ENCODE measurements around the gene CATSPER1. TPM values are rescaled to one million over a fixed set of nuclear protein-coding genes. Genes with fewer than 3 reads are reported as not detected.

The CATSPER1 gene
- total RNA-seq, 2 donors from 2014 or later, result not detected

DNA sequence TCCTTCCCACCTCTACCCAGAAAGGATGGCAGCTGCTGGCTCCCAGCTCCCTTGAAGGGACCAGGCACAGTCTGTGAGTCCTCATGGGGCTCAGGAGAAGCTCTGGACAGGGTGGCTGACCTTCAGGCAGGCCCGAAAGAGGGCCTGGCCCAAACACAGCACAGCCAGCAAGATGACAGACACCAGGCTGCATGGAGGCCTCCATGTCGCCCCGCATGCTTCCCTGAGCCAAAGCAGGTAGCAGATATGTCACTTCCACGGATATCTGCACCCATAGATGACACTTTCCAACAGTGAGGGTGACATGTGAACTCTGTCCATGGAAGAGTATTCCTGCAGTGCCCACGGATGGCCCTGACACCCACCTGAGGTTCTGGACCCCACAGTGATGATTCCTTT is 42.7 kb downstream of the CATSPER1 start:
- 91 to 93% methylated on average over 5 of the region's 5 CpGs for WGBS, 2 experiments (ENCODE audit: insufficient coverage in 1 of 2, insufficient read length in 1 of 2)
- Histone ChIP-seq H3K27me3 (ENCODE audit: control insufficient read depth, insufficient read depth, low read length, poor library complexity, severe bottlenecking) (no peaks in the 10 kb centered on the region), H3K27ac (ENCODE audit: low read depth, low read length) (no peak overlapping the region), H3K9me3 (ENCODE audit: control insufficient read depth, low read length) (no peaks in the 10 kb centered on the region), H3K4me3 (ENCODE audit: low read length) (no peak overlapping the region), H3K4me1 (ENCODE audit: control insufficient read depth, insufficient read depth, low read length) (no peaks in the 10 kb centered on the region), H3K9ac (ENCODE audit: extremely low read depth, low read length, poor library complexity, severe bottlenecking) (no peak overlapping the region), H3K36me3 (ENCODE audit: control insufficient read depth, insufficient read depth, low read length) (no peaks in the 10 kb centered on the region)
- TF ChIP-seq CTCF (conservative IDR thresholded peaks at IDR 0.05), result no peak
- DNase-seq, result no peak
- Mint-ChIP-seq H3K4me3 (no peak overlapping the region), H3K9me3 (no peaks in the 10 kb centered on the region), H3K27ac (no peak overlapping the region), H3K36me3 (ENCODE audit: low read depth) (peaks cover 15% of the 10 kb centered on the region), H3K27me3 (ENCODE audit: insufficient read depth) (no peaks in the 10 kb centered on the region), H3K4me1 (no peaks in the 10 kb centered on the region)

DNA sequence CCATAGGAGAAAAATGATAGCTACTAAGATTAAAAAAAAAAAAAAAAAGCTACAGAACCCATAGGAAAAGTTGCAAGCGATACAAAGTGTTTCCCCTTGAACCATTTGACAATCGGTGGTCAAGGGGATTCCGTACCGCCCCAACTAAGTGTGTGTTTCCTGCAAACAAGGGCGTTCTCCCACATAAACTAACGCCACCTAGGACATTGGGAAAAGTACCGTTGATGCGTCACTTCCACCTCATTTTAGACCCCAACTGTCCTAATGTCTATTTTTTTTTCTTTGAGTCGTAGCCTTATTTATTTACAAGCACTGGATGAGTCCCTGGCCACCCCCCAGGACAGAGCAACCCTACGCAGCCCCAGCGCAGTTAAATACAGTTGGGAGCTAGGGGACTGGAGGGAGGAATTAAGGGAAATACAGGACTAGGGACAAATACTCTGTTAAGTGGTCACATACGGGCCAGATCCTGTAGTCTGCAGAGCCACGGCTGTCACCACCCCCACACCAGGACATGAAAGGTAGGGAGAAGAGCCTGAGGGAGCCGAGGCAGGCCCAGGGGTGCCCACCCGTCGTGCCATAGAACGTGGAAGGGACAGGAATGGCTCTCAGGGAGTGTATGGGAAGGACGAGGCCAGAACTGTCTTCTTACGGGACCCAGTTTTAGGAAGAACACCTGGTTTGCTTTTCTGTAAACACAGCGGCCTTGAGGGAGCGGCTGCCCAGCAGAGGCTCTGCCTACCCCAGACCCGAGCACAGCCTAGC is 43.3 kb downstream of the CATSPER1 start:
- no peaks in the 10 kb centered on the region for H3K27me3 Mint-ChIP-seq (ENCODE audit: insufficient read depth)
- H3K36me3 ChIP-seq (ENCODE audit: control insufficient read depth, insufficient read depth, low read length), result no peaks in the 10 kb centered on the region
- peaks cover 15% of the 10 kb centered on the region for H3K36me3 Mint-ChIP-seq (ENCODE audit: low read depth)
- no peaks in the 10 kb centered on the region for H3K9me3 Mint-ChIP-seq
- no peaks in the 10 kb centered on the region for H3K9me3 ChIP-seq (ENCODE audit: control insufficient read depth, low read length)
- DNase-seq, result no peak
- H3K27me3 ChIP-seq (ENCODE audit: control insufficient read depth, insufficient read depth, low read length, poor library complexity, severe bottlenecking), result no peaks in the 10 kb centered on the region
- H3K4me3 ChIP-seq (ENCODE audit: low read length), result no peak overlapping the region
- no peak overlapping the region for H3K27ac ChIP-seq (ENCODE audit: low read depth, low read length)
- no peak overlapping the region for H3K27ac Mint-ChIP-seq
- H3K4me1 ChIP-seq (ENCODE audit: control insufficient read depth, insufficient read depth, low read length), result no peaks in the 10 kb centered on the region
- H3K9ac ChIP-seq (ENCODE audit: extremely low read depth, low read length, poor library complexity, severe bottlenecking), result no peak overlapping the region
- 88% methylated on average over 17 to 22 of the region's 22 CpGs for WGBS, 2 experiments (ENCODE audit: insufficient coverage in 1 of 2, insufficient read length in 1 of 2)
- TF ChIP-seq CTCF (conservative IDR thresholded peaks at IDR 0.05), result no peak
- H3K4me1 Mint-ChIP-seq, result no peaks in the 10 kb centered on the region
- no peak overlapping the region for H3K4me3 Mint-ChIP-seq

- Mint-ChIP-seq H3K36me3 (ENCODE audit: low read depth) (peaks cover 19% of the 10 kb centered on the region), H3K27me3 (ENCODE audit: insufficient read depth) (no peaks in the 10 kb centered on the region), H3K4me3 (no peak overlapping the region), H3K4me1 (no peaks in the 10 kb centered on the region), H3K27ac (no peak overlapping the region), H3K9me3 (no peaks in the 10 kb centered on the region)
- no peaks in the 10 kb centered on the region for H3K27me3 ChIP-seq (ENCODE audit: control insufficient read depth, insufficient read depth, low read length, poor library complexity, severe bottlenecking)
- H3K4me1 ChIP-seq (ENCODE audit: control insufficient read depth, insufficient read depth, low read length), result no peaks in the 10 kb centered on the region
- no peak for DNase-seq
- no peak overlapping the region for H3K27ac ChIP-seq (ENCODE audit: low read depth, low read length)
- WGBS, 2 experiments (ENCODE audit: insufficient coverage in 1 of 2, insufficient read length in 1 of 2), result 88 to 89% methylated on average over 9 to 16 of the region's 16 CpGs
- no peaks in the 10 kb centered on the region for H3K9me3 ChIP-seq (ENCODE audit: control insufficient read depth, low read length)
- no peak overlapping the region for H3K4me3 ChIP-seq (ENCODE audit: low read length)
- no peak for TF ChIP-seq CTCF (conservative IDR thresholded peaks at IDR 0.05)
- no peaks in the 10 kb centered on the region for H3K36me3 ChIP-seq (ENCODE audit: control insufficient read depth, insufficient read depth, low read length)
- H3K9ac ChIP-seq (ENCODE audit: extremely low read depth, low read length, poor library complexity, severe bottlenecking), result no peak overlapping the region
These were observed 44.1 kb downstream of the CATSPER1 start for GRCh38 chr11:65981972-65982823.
